ENCODE measurements around the gene NLGN4X.

- no peak for TF ChIP-seq EZH2 (IDR thresholded peaks at IDR 0.05)
- TF ChIP-seq POLR2A (IDR thresholded peaks at IDR 0.05; ENCODE audit: borderline replicate concordance, extremely low read depth, insufficient read depth, insufficient read length) = no peak
- no peak for TF ChIP-seq CTCF (IDR thresholded peaks at IDR 0.05 in 2 of 3, conservative IDR thresholded peaks at IDR 0.05 in 1 of 3; ENCODE audit: borderline replicate concordance in 1 of 3, insufficient read depth in 1 of 3, low read depth in 2 of 3, low read length in 2 of 3)
- no peak for TF ChIP-seq REST (IDR thresholded peaks at IDR 0.05; ENCODE audit: low read depth)
- TF ChIP-seq MAX (IDR thresholded peaks at IDR 0.05) = no peak
Measured at GRCh38 chrX:6149060-6149872, 79.4 kb downstream of the NLGN4X start.

Measured in HCT116 (cell line).